Measurements from ENCODE around the gene FOXG1. TPM values are rescaled to one million over a fixed set of nuclear protein-coding genes. Genes with fewer than 3 reads are reported as not detected.

Gene FOXG1
- total RNA-seq, 1 donor from 2014 or later, result 0.18 TPM

DNA sequence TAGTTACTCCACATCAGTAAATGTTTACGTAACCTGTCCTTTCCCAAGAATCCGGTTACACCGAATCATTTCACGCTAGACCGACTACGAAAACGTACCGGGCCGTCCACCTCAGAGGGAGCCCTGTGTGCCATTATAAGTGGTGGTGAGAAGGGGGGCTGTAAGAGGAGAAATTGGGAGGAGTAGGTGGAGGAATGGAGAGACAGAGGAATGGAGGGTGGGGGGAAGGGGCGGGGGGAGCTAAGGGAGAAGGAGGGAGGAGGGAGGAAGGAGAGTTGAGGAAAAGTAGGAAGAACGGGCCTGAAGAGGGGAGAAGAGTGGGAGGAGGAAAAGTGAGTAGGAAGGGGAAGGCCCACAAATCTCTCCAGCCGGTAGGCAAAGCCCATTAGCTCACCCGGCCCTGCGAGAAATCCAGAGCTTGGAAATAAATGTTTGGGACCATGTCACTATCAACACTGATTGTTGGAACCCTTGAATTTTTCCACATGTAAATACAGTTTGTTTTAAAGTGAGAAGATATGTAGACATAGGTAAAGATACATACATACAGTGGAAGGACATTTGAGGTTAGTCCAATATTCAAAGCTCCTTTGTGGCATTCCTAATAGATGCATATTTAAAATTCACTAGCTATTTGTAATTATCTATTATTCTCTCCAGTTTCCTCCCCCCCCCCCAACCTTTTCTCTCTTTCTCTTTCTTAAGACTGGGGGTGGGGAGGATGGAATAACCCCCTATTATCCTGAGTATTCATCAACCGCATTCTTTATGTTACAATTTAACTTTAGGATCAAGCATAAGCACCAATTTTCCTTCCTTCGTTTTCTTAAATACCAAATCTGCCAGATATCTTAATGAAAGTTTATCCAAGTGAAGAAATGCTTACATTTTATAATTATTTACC is 2.1 kb upstream of the FOXG1 start:
- H3K9ac ChIP-seq (ENCODE audit: low read length), result peak overlapping the region; percentile 78
- peaks cover 6% of the 10 kb centered on the region for H4K20me1 ChIP-seq (ENCODE audit: insufficient read depth, low read length)
- Mint-ChIP-seq H3K27ac (ENCODE audit: unreplicated experiment) (peak overlapping the region; percentile 53), H3K4me1 (ENCODE audit: low read depth, unreplicated experiment) (peaks cover 2% of the 10 kb centered on the region), H3K36me3 (ENCODE audit: low read depth, unreplicated experiment) (no peaks in the 10 kb centered on the region), H3K27me3 (ENCODE audit: low read depth, unreplicated experiment) (peaks cover 81% of the 10 kb centered on the region), H3K9me3 (ENCODE audit: unreplicated experiment) (peaks cover 31% of the 10 kb centered on the region), H3K4me3 (ENCODE audit: unreplicated experiment) (no peak overlapping the region)
- FAIRE-seq (no peak), DNase-seq (ENCODE audit: low read depth) (no peak)
- TF ChIP-seq EZH2 (IDR thresholded peaks at IDR 0.05; ENCODE audit: insufficient read depth, low read length), result no peak
- TF ChIP-seq, protein P1, sequence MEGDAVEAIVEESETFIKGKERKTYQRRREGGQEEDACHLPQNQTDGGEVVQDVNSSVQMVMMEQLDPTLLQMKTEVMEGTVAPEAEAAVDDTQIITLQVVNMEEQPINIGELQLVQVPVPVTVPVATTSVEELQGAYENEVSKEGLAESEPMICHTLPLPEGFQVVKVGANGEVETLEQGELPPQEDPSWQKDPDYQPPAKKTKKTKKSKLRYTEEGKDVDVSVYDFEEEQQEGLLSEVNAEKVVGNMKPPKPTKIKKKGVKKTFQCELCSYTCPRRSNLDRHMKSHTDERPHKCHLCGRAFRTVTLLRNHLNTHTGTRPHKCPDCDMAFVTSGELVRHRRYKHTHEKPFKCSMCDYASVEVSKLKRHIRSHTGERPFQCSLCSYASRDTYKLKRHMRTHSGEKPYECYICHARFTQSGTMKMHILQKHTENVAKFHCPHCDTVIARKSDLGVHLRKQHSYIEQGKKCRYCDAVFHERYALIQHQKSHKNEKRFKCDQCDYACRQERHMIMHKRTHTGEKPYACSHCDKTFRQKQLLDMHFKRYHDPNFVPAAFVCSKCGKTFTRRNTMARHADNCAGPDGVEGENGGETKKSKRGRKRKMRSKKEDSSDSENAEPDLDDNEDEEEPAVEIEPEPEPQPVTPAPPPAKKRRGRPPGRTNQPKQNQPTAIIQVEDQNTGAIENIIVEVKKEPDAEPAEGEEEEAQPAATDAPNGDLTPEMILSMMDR (IDR thresholded peaks at IDR 0.05; ENCODE audit: insufficient read depth, low read depth, low read length), result no peak
- H3K79me2 ChIP-seq (ENCODE audit: insufficient read depth, low read length), result peaks cover 82% of the 10 kb centered on the region
- no peaks in the 10 kb centered on the region for H3K9me3 ChIP-seq (ENCODE audit: insufficient read depth, low read depth, low read length)
- H3K4me1 ChIP-seq (ENCODE audit: insufficient read depth, low read length), result peaks cover 3% of the 10 kb centered on the region
- H3K4me2 ChIP-seq (ENCODE audit: low read length), result peak overlapping the region; percentile 86
- H3K4me3 ChIP-seq (ENCODE audit: insufficient read depth, low read depth, low read length), result peak overlapping the region; percentile 59
- no peaks in the 10 kb centered on the region for H3K36me3 ChIP-seq (ENCODE audit: insufficient read depth, low read length)
- H2AFZ ChIP-seq (ENCODE audit: low read depth, low read length), result no peak overlapping the region
- H3K27ac ChIP-seq (ENCODE audit: low read depth, low read length), result peak overlapping the region; percentile 41
- peaks cover 78% of the 10 kb centered on the region for H3K27me3 ChIP-seq (ENCODE audit: insufficient read depth, low read length)

DNA sequence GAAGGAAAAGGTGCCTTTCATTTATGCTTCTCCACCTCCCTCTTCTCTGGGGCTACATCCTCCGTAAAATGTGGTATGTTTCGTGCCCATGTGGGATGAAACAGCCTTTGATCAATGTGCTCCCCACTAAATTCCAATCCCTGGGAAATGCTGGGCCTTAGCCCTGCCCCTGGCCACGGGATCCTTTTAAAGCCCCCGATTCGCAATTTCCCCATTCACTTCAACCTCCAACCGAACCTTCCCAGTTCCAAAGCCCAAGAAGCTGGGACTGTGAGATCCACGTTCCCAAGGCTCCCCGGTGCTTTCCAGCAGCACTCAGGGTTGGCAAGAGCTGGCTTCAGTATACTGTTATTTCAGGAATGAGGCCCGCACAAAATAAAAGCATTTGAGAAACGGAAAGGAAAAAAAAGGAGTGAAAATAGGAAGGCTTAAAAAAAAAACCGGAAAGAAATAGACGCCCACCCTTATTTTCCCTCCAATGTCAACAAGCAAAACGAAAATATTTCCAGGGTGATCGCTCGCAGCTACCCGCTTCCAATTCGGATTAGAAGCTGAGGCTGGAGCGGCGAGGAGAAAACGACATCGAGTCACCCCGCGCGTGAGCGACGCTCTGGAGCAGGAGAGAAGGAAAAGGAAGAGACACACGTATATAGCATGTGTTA is 1.3 kb upstream of the FOXG1 start:
- Histone ChIP-seq H3K27me3 (ENCODE audit: insufficient read depth, low read length) (peaks cover 75% of the 10 kb centered on the region), H2AFZ (ENCODE audit: low read depth, low read length) (peak overlapping the region; percentile 51), H3K79me2 (ENCODE audit: insufficient read depth, low read length) (peaks cover 81% of the 10 kb centered on the region), H3K36me3 (ENCODE audit: insufficient read depth, low read length) (no peaks in the 10 kb centered on the region), H3K4me1 (ENCODE audit: insufficient read depth, low read length) (peaks cover 3% of the 10 kb centered on the region), H3K27ac (ENCODE audit: low read depth, low read length) (peak overlapping the region; percentile 41), H3K9ac (ENCODE audit: low read length) (peak overlapping the region; percentile 78), H3K4me3 (ENCODE audit: insufficient read depth, low read depth, low read length) (peak overlapping the region; percentile 59), H3K4me2 (ENCODE audit: low read length) (peak overlapping the region; percentile 86), H3K9me3 (ENCODE audit: insufficient read depth, low read depth, low read length) (no peaks in the 10 kb centered on the region), H4K20me1 (ENCODE audit: insufficient read depth, low read length) (peaks cover 6% of the 10 kb centered on the region)
- peaks cover 74% of the 10 kb centered on the region for H3K27me3 Mint-ChIP-seq (ENCODE audit: low read depth, unreplicated experiment)
- no peak for FAIRE-seq
- H3K27ac Mint-ChIP-seq (ENCODE audit: unreplicated experiment), result peak overlapping the region; percentile 53
- H3K4me1 Mint-ChIP-seq (ENCODE audit: low read depth, unreplicated experiment), result peaks cover 2% of the 10 kb centered on the region
- H3K36me3 Mint-ChIP-seq (ENCODE audit: low read depth, unreplicated experiment), result no peaks in the 10 kb centered on the region
- TF ChIP-seq, protein P1 (IDR thresholded peaks at IDR 0.05; ENCODE audit: insufficient read depth, low read depth, low read length), result no peak
- no peak for TF ChIP-seq EZH2 (IDR thresholded peaks at IDR 0.05; ENCODE audit: insufficient read depth, low read length)
- peak overlapping the region; percentile 40 for H3K4me3 Mint-ChIP-seq (ENCODE audit: unreplicated experiment)
- no peak for DNase-seq (ENCODE audit: low read depth)
- H3K9me3 Mint-ChIP-seq (ENCODE audit: unreplicated experiment), result peaks cover 27% of the 10 kb centered on the region

Data from astrocyte (in vitro differentiated cells and primary cell).